PC-3 (cell line): ENCODE measurements around the gene MSI2. TPM values are rescaled to one million over a fixed set of nuclear protein-coding genes. Genes with fewer than 3 reads are reported as not detected.

Experiments
- ATAC-seq: fragments of 200-7000 bp; cut with Tn5 transposase; 2 replicates; pipeline ENCODE4 v1.9.1; 2020; ENCODE audit warnings: mild to moderate bottlenecking, moderate library complexity
- BruUV-seq: library from RNA; stranded (reverse); fragments of 400-500 nt; replicated peaks from 2 replicates; lab custom pipeline; 2021; lab: Mats Ljungman, UMichigan
- CTCF ChIA-PET: fragments of 300-600 bp; sonication (Branson Sonifier 250); formaldehyde crosslinking; loops from one replicate; lab custom pipeline; 2022; ENCODE audit warnings: antibody characterized with exemption; lab: Charles Lee
- POLR2A ChIA-PET: fragments of 300-600 bp; sonication (Branson Sonifier 250); formaldehyde crosslinking; loops from one replicate; lab custom pipeline; 2022; ENCODE audit warnings: antibody characterized with exemption; ENCODE audit not compliant: unreplicated experiment; lab: Charles Lee
- DNase-seq: peaks from one replicate; pipeline ENCODE4 v3.0.0-alpha.2; 2015
- H2AFZ ChIP-seq: fragments of 300-600 bp; sonication (generic); 2 replicates; pipeline ENCODE4 v1.6.0; 2016; ENCODE audit warnings: antibody characterized with exemption, low read length
- H3F3A ChIP-seq: fragments of 300-600 bp; sonication (generic); one replicate; pipeline ENCODE4 v1.6.0; 2017; ENCODE audit warnings: antibody characterized with exemption, low read length, control low read depth, mild to moderate bottlenecking; ENCODE audit not compliant: unreplicated experiment
- H3K27ac ChIP-seq: fragments of 300-600 bp; sonication (generic); 2 replicates; pipeline ENCODE4 v1.5.1; 2016; ENCODE audit warnings: mild to moderate bottlenecking, low read length
- H3K27me3 ChIP-seq: fragments of 300-600 bp; sonication (generic); 2 replicates; pipeline ENCODE4 v1.6.1; 2016; ENCODE audit warnings: low read length, mixed read lengths
- H3K36me3 ChIP-seq: fragments of 300-600 bp; sonication (generic); 2 replicates; pipeline ENCODE4 v1.6.1; 2016; ENCODE audit warnings: low read depth, mixed run types, low read length, mixed read lengths
- H3K4me1 ChIP-seq: fragments of 300-600 bp; sonication (generic); 2 replicates; pipeline ENCODE4 v1.5.1; 2016; ENCODE audit warnings: low read length; ENCODE audit not compliant: insufficient read depth
- H3K4me2 ChIP-seq: fragments of 300-600 bp; sonication (generic); 2 replicates; pipeline ENCODE4 v1.6.0; 2016; ENCODE audit warnings: low read length
- H3K4me3 ChIP-seq: fragments of 300-600 bp; sonication (generic); 2 replicates; pipeline ENCODE4 v1.5.1; 2016; ENCODE audit warnings: mild to moderate bottlenecking, low read length, mixed read lengths
- H3K79me2 ChIP-seq: fragments of 300-600 bp; sonication (generic); 2 replicates; pipeline ENCODE4 v1.6.1; 2017; ENCODE audit warnings: low read length, mixed read lengths
- H3K9ac ChIP-seq: fragments of 300-600 bp; sonication (generic); 2 replicates; pipeline ENCODE4 v1.6.0; 2016; ENCODE audit warnings: mild to moderate bottlenecking, low read length
- H3K9me2 ChIP-seq: fragments of 300-600 bp; sonication (generic); replicated peaks from 2 replicates; pipeline ENCODE4 v1.6.1; 2016; ENCODE audit warnings: mixed run types, low read length, mixed read lengths
- H3K9me3 ChIP-seq: fragments of 300-600 bp; sonication (generic); 2 replicates; pipeline ENCODE4 v1.6.1; 2016; ENCODE audit warnings: low read length, mixed read lengths
- H4K20me1 ChIP-seq: fragments of 300-600 bp; sonication (generic); 2 replicates; pipeline ENCODE4 v1.6.1; 2016; ENCODE audit warnings: low read length, mixed read lengths
- EZH2 ChIP-seq: fragments of 300-600 bp; sonication (generic); IDR thresholded peaks from one replicate; pipeline ENCODE4 v1.6.1; 2017; ENCODE audit warnings: antibody characterized with exemption, mild to moderate bottlenecking, low read length; ENCODE audit not compliant: unreplicated experiment
- EZH2phosphoT487 ChIP-seq: fragments of 300-600 bp; sonication (generic); IDR thresholded peaks from 2 replicates; pipeline ENCODE4 v1.6.1; 2018; ENCODE audit warnings: mild to moderate bottlenecking, antibody characterized with exemption, low read length, borderline replicate concordance
- intact Hi-C: fragments of 100-400 bp; cut with micrococcal nuclease; formaldehyde crosslinking; loops from 2 replicates; pipeline ENCODE4 v1.9.0; 2023
- total RNA-seq: library from RNA; depleted of rRNA; stranded (reverse); fragments of >200 nt; gene quantifications from 2 replicates; pipeline ENCODE4 v1.2.3, GENCODE V29; 2014
- TF ChIP-seq, protein P1 (sequence below): fragments of 300-600 bp; sonication (generic); conservative IDR thresholded peaks from 2 replicates; pipeline ENCODE4 v1.5.1; 2017; ENCODE audit warnings: antibody characterized with exemption, low read depth, mild to moderate bottlenecking, low read length

MSI2 gene
- total RNA-seq, 1 experiment from 2014 or later = 54.7 TPM

DNA sequence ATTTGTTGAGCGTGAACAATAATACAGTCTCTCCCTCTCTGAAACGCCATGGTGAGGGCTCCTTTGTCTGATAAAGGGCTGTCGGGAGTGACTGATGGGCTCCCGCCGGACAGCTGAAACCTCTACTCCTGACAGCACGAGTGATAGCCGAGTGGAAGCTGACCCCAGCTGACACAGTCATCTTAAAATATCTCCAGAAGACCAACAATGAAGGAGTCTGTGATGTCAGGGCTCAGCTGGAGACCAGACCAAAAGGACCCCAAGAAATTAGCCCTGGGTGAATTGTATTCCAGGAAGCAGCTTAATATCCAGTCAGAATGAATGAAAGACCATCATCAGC lies 466.4 kb downstream of the MSI2 start:
- TF ChIP-seq, protein P1, sequence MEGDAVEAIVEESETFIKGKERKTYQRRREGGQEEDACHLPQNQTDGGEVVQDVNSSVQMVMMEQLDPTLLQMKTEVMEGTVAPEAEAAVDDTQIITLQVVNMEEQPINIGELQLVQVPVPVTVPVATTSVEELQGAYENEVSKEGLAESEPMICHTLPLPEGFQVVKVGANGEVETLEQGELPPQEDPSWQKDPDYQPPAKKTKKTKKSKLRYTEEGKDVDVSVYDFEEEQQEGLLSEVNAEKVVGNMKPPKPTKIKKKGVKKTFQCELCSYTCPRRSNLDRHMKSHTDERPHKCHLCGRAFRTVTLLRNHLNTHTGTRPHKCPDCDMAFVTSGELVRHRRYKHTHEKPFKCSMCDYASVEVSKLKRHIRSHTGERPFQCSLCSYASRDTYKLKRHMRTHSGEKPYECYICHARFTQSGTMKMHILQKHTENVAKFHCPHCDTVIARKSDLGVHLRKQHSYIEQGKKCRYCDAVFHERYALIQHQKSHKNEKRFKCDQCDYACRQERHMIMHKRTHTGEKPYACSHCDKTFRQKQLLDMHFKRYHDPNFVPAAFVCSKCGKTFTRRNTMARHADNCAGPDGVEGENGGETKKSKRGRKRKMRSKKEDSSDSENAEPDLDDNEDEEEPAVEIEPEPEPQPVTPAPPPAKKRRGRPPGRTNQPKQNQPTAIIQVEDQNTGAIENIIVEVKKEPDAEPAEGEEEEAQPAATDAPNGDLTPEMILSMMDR = no peak
- TF ChIP-seq EZH2phosphoT487 (no peak), EZH2 (no peak)
- no TSS peak for BruUV-seq
- ChIA-PET CTCF (no interaction called here), POLR2A (no interaction called here)
- ATAC-seq (no peak), DNase-seq (no peak)
- Histone ChIP-seq H3K27me3 (peaks cover 51% of the 10 kb centered on the region), H2AFZ (no peak overlapping the region), H3F3A (no peaks in the 10 kb centered on the region), H3K9ac (no peak overlapping the region), H4K20me1 (no peaks in the 10 kb centered on the region), H3K9me2 (no peaks in the 10 kb centered on the region), H3K36me3 (no peaks in the 10 kb centered on the region), H3K27ac (no peak overlapping the region), H3K4me1 (no peaks in the 10 kb centered on the region), H3K4me2 (no peak overlapping the region), H3K9me3 (no peaks in the 10 kb centered on the region), H3K4me3 (no peak overlapping the region), H3K79me2 (no peaks in the 10 kb centered on the region)
- intact Hi-C loops = no loop called here

DNA sequence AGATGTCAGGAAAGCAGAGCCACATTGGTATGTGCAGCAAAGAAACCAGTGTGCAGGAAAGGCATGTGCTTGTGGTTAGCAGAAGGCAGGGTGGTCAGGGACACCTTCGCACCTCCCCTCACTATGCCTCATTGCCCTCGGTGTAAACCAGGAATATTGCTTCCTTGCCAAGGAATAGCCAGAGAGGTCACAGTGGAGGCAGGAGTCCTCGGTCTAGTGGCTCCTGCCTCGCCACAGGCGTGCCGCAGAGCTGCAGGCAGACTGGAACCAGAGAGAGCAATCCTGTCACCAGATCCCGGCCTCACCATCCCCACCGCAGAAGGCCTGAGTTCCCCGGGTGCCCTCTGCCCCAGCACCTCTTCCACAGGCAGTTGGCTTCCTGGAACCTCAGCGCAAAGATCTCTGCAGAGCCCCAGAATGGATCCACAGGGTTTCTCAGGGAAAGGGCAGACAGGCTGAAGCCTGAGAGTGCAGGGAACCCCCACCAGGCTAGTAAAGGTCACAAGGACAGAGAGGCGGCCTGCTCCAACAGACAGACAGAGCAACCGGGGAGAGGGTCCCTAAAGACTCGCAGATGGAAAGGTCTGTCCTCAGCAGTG lies 467.2 kb downstream of the MSI2 start:
- no peak overlapping the region for H3K9ac ChIP-seq
- H3K4me2 ChIP-seq = no peak overlapping the region
- no peak overlapping the region for H2AFZ ChIP-seq
- no peaks in the 10 kb centered on the region for H3K9me2 ChIP-seq
- H3K4me1 ChIP-seq = no peaks in the 10 kb centered on the region
- TF ChIP-seq, protein P1 = no peak
- TF ChIP-seq EZH2 (no peak), EZH2phosphoT487 (no peak)
- no TSS peak for BruUV-seq
- no peaks in the 10 kb centered on the region for H4K20me1 ChIP-seq
- ChIA-PET CTCF (no interaction called here), POLR2A (no interaction called here)
- no peak overlapping the region for H3K27ac ChIP-seq
- H3F3A ChIP-seq = no peaks in the 10 kb centered on the region
- H3K36me3 ChIP-seq = no peaks in the 10 kb centered on the region
- no peak for DNase-seq
- no peak overlapping the region for H3K4me3 ChIP-seq
- no peaks in the 10 kb centered on the region for H3K9me3 ChIP-seq
- H3K79me2 ChIP-seq = no peaks in the 10 kb centered on the region
- no peak for ATAC-seq
- peaks cover 51% of the 10 kb centered on the region for H3K27me3 ChIP-seq
- intact Hi-C loops = no loop called here

DNA sequence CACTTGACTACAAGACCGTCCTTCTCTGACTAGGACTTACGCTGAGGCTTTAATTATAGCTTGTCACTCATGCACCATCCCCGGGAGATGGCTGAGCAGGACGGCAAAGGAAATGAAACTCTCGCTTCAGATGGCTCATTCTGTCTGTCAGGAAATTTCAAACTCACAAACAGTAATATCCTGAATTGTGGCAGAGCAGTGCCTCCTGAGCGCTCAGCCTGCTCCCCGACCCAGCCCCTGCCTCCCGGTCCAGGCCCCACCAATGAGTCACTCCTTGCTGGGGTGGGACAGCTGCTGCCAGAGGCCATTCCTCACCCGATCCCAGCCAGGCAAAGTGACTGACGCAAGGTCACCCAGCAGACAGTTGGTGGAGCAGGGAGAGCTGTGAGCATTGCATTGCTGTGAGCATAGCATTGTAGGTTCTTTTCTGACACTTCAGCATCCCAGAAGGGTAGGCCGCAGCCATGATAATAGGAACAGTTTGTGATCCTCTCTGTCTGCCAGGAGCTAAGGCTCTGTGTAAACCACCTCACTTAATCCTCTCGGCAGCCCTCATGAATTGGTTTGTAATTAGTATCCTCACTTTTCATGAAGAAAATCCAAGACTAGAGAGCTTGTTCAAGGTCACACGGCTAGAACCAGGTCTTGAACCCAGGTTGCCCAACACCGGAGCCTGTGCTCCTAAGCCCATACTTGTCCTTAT lies 467.9 kb downstream of the MSI2 start:
- CTCF ChIA-PET = no interaction called here
- Histone ChIP-seq H3K27ac (no peak overlapping the region), H3K4me3 (no peak overlapping the region), H4K20me1 (no peaks in the 10 kb centered on the region), H3K79me2 (no peaks in the 10 kb centered on the region), H3K36me3 (no peaks in the 10 kb centered on the region), H3F3A (no peaks in the 10 kb centered on the region), H2AFZ (no peak overlapping the region), H3K4me2 (no peak overlapping the region), H3K9ac (no peak overlapping the region), H3K9me3 (no peaks in the 10 kb centered on the region), H3K27me3 (peaks cover 48% of the 10 kb centered on the region), H3K9me2 (no peaks in the 10 kb centered on the region), H3K4me1 (no peaks in the 10 kb centered on the region)
- ATAC-seq = no peak
- POLR2A ChIA-PET = no interaction called here
- DNase-seq = no peak
- TF ChIP-seq EZH2 (no peak), EZH2phosphoT487 (no peak)
- TF ChIP-seq, protein P1 = no peak
- intact Hi-C loops = no loop called here
- BruUV-seq = no TSS peak
